ENCODE results near the gene NLGN2.

Gene NLGN2

DNA sequence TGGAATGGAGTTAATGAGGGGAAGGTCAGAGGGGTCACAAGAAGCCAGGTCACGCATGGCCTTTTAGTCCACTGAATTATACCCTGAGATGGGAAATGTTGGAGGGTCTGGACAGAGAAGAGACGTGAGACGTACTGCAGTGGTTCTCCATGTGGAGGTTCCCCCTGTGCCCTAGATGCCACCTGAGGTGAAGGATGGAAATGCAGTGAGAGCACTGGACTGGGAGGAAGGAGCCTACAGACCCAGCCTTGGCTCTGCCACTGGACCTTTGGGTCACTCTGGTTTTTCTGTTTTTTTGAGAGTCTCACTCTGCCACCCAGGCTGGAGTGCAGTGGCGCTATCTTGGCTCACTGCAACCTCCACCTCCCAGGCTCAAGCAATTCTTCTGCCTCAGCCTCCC, 11.5 kb upstream of the NLGN2 start:
- TF ChIP-seq TCF12 (IDR thresholded peaks at IDR 0.05; ENCODE audit: low read depth): no peak

DNA sequence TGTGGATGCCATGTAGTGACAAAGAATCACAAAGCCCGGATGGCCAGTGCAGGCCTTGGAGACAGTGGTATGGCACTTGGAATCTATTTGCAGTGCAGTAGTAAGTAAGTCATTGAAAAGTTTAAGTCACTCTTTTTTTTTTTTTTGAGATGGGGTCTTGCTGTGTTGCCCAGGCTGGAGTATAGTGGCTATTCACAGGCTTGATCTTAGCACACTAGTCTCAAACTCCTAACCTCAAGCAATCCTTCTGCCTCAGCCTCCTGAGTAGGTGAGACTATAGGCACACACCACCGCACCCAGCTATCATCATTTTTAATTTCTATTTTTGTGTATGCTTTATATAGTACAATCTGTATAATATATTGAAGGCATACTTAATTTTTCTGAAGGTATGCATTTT, 9.0 kb upstream of the NLGN2 start:
- no peak for TF ChIP-seq YY1 (IDR thresholded peaks at IDR 0.05; ENCODE audit: low read depth)
- TF ChIP-seq TCF12 (IDR thresholded peaks at IDR 0.05; ENCODE audit: low read depth): no peak
- TF ChIP-seq, protein P1, sequence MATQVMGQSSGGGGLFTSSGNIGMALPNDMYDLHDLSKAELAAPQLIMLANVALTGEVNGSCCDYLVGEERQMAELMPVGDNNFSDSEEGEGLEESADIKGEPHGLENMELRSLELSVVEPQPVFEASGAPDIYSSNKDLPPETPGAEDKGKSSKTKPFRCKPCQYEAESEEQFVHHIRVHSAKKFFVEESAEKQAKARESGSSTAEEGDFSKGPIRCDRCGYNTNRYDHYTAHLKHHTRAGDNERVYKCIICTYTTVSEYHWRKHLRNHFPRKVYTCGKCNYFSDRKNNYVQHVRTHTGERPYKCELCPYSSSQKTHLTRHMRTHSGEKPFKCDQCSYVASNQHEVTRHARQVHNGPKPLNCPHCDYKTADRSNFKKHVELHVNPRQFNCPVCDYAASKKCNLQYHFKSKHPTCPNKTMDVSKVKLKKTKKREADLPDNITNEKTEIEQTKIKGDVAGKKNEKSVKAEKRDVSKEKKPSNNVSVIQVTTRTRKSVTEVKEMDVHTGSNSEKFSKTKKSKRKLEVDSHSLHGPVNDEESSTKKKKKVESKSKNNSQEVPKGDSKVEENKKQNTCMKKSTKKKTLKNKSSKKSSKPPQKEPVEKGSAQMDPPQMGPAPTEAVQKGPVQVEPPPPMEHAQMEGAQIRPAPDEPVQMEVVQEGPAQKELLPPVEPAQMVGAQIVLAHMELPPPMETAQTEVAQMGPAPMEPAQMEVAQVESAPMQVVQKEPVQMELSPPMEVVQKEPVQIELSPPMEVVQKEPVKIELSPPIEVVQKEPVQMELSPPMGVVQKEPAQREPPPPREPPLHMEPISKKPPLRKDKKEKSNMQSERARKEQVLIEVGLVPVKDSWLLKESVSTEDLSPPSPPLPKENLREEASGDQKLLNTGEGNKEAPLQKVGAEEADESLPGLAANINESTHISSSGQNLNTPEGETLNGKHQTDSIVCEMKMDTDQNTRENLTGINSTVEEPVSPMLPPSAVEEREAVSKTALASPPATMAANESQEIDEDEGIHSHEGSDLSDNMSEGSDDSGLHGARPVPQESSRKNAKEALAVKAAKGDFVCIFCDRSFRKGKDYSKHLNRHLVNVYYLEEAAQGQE (IDR thresholded peaks at IDR 0.05; ENCODE audit: low read depth): no peak
- TF ChIP-seq CEBPB (IDR thresholded peaks at IDR 0.05): no peak
- TF ChIP-seq EGR1 (IDR thresholded peaks at IDR 0.05): no peak
- no peak for TF ChIP-seq TAF1 (IDR thresholded peaks at IDR 0.05; ENCODE audit: low read depth)
- no peak for TF ChIP-seq NFIC (IDR thresholded peaks at IDR 0.05)
- TF ChIP-seq TEAD4 (IDR thresholded peaks at IDR 0.05): no peak
- no peak for TF ChIP-seq CREB1 (IDR thresholded peaks at IDR 0.05; ENCODE audit: low read depth)

DNA sequence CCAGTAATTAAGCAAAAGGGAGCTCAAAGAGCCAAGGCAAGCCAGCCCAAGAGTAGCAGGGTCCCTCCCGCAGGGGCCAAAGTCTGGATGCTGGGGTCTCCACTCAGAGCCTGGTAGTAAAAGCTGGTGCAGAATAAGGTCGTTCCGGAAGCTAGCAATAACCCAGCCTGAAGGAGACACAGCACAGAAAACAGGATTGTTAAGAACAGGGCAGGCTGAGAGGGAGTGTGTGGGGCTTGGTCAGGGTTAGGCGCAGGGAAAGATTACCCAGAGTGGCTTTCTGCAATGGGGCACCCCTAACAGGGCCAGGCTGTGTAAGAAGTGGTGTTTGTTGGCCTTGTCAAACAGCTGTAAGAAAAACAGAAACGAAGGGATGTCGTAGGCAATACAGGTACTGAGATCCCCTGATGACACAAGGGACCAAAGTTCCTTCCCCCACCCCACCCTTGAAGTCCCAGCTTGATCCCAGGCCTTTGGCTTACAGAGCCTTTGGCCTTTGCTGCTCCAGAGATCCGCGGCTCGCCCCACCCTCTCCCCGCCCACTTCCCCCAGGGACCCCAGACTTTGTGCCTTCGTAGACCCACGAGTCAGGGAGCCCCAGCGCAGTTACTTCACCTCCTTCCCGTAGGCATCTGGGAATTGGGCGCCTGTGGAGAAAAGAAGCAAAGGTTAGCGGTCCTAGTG, 4.5 kb upstream of the NLGN2 start:
- TF ChIP-seq, protein P2, sequence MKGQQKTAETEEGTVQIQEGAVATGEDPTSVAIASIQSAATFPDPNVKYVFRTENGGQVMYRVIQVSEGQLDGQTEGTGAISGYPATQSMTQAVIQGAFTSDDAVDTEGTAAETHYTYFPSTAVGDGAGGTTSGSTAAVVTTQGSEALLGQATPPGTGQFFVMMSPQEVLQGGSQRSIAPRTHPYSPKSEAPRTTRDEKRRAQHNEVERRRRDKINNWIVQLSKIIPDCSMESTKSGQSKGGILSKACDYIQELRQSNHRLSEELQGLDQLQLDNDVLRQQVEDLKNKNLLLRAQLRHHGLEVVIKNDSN (IDR thresholded peaks at IDR 0.05): no peak

DNA sequence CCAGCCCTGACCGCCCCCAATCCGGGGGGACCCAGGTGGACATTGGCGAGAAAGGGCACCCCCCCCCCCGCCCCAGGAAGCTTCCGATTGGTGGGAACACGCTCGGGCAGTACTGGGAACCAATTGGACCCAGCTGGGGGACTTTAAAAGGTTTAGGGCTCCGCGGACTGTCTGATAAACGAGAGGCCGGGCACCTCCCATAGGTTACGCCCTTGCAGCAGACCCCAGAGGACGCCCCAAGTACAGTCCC, 4.0 kb upstream of the NLGN2 start:
- TF ChIP-seq ZBTB7A (IDR thresholded peaks at IDR 0.05; ENCODE audit: low read depth) (peak; percentile 82; the same call in 1 of the 2 replicates), RAD21 (IDR thresholded peaks at IDR 0.05; ENCODE audit: low read depth) (no peak)

DNA sequence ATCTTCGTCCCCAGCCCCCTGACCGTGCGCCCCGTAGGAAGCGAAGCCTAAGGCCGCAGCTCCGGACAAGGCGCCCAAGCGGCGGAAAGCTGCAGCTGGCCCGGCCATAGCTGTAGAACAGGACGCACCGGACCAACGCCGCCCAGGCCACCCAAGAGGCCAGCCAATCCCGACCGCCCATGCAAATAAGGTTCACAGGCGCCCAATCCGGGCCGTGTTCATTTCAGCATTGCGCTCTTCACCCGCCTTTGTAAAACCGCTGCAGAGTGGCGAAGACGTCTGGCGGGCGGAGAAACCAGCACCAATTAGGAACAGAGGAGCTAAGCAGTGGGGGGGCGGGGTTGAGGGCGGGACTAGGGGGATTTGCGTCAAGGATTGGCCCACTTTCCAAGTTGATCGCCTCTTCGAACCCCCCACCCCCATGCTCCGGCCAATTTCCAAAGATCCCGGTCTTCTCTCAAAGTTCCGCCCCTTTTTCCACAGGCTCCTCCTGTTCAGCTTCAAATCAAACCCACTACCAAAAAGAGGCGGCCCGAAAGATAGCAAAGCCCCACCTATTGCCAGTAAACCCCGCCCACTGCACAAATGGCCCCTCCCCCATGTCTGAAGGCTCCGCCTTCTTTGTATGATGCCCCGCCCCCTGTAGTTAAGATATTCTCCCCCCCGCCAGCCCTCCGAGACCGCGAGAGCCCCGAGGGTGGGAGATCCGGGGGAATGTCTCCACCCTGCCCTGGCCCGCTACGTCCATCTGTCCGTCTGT, 3.5 kb upstream of the NLGN2 start, which contains the start of gene TMEM256:
Gene TMEM256 (minus strand): TSS at position 121 of the 760 bp plus-strand sequence. CDS start 13 bp downstream, at position 108.
- TF ChIP-seq NFIC (IDR thresholded peaks at IDR 0.05) (no peak), EGR1 (IDR thresholded peaks at IDR 0.05) (no peak), YY1 (IDR thresholded peaks at IDR 0.05; ENCODE audit: low read depth) (peak; percentile 87), ZBTB7A (IDR thresholded peaks at IDR 0.05; ENCODE audit: low read depth) (peak; percentile 64; the same call in 1 of the 2 replicates), EP300 (IDR thresholded peaks at IDR 0.05; ENCODE audit: borderline replicate concordance) (peak; percentile 29; the same call in 1 of the 2 replicates), RAD21 (IDR thresholded peaks at IDR 0.05; ENCODE audit: low read depth) (no peak), CREB1 (IDR thresholded peaks at IDR 0.05; ENCODE audit: low read depth) (peak; percentile 40; the same call in 1 of the 2 replicates), CEBPB (IDR thresholded peaks at IDR 0.05) (0 out of 2 replicates have a peak, but pooled peaks have one; percentile 11), TAF1 (IDR thresholded peaks at IDR 0.05; ENCODE audit: low read depth) (peak; percentile 96), TCF12 (IDR thresholded peaks at IDR 0.05; ENCODE audit: low read depth) (peak; percentile 77), TEAD4 (IDR thresholded peaks at IDR 0.05) (peak; percentile 15; the same call in 1 of the 2 replicates), FOXM1 (IDR thresholded peaks at IDR 0.05; ENCODE audit: borderline replicate concordance, low read depth) (0 out of 2 replicates have a peak, but pooled peaks have one; percentile 38)
- TF ChIP-seq, protein P3, sequence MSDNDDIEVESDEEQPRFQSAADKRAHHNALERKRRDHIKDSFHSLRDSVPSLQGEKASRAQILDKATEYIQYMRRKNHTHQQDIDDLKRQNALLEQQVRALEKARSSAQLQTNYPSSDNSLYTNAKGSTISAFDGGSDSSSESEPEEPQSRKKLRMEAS (IDR thresholded peaks at IDR 0.05): 0 out of 2 replicates have a peak, but pooled peaks have one; percentile 28
- TF ChIP-seq, protein P1 (IDR thresholded peaks at IDR 0.05; ENCODE audit: low read depth): no peak
- TF ChIP-seq, protein P2 (IDR thresholded peaks at IDR 0.05): no peak

DNA sequence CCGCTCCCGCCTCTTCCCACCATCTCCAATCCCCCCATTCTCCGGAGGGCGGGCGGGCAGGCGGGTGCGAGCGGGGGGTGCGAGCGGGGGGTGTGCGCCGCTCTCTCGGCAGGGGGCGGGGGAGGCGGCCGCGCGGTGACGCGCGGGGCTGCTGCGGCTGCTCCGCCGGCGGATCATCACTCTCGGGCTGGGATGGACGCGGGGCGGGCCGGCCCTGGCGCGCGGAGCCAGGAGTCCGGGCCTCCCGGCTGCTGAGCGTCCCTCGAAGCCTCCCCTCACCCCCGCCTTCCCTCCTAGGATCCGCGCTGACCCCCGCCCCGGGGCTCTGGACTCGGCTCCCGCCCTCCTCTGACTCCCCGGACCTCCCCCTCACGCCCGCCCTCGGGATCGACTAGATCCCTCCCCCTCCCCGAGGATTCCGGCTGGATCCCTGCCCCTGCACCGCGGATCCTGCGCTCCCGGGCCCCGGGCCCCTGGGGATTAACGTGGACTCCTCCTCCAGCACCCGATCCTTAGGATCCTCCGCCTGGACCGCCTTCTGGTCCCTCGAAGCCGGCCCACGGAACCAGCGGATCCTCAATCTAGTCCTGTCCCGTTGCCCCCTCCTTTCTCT, 2.8 kb upstream of the NLGN2 start:
- TF ChIP-seq TAF1 (IDR thresholded peaks at IDR 0.05; ENCODE audit: low read depth): no peak
- no peak for TF ChIP-seq CREB1 (IDR thresholded peaks at IDR 0.05; ENCODE audit: low read depth)
- TF ChIP-seq ZBTB7A (IDR thresholded peaks at IDR 0.05; ENCODE audit: low read depth): no peak
- no peak for TF ChIP-seq NFIC (IDR thresholded peaks at IDR 0.05)
- no peak; the same call in 1 of the 2 replicates for TF ChIP-seq TCF12 (IDR thresholded peaks at IDR 0.05; ENCODE audit: low read depth)
- TF ChIP-seq, protein P1 (IDR thresholded peaks at IDR 0.05; ENCODE audit: low read depth): no peak
- TF ChIP-seq FOXM1 (IDR thresholded peaks at IDR 0.05; ENCODE audit: borderline replicate concordance, low read depth): no peak
- no peak for TF ChIP-seq RAD21 (IDR thresholded peaks at IDR 0.05; ENCODE audit: low read depth)
- TF ChIP-seq EP300 (IDR thresholded peaks at IDR 0.05; ENCODE audit: borderline replicate concordance): no peak
